Femur (tissue), 1 donor: ENCODE measurements around the gene PLXNA2.

Experiments used
- DNase-seq: peaks from one replicate; pipeline ENCODE4 v3.0.0-alpha.2; 2017

PLXNA2 gene

DNA sequence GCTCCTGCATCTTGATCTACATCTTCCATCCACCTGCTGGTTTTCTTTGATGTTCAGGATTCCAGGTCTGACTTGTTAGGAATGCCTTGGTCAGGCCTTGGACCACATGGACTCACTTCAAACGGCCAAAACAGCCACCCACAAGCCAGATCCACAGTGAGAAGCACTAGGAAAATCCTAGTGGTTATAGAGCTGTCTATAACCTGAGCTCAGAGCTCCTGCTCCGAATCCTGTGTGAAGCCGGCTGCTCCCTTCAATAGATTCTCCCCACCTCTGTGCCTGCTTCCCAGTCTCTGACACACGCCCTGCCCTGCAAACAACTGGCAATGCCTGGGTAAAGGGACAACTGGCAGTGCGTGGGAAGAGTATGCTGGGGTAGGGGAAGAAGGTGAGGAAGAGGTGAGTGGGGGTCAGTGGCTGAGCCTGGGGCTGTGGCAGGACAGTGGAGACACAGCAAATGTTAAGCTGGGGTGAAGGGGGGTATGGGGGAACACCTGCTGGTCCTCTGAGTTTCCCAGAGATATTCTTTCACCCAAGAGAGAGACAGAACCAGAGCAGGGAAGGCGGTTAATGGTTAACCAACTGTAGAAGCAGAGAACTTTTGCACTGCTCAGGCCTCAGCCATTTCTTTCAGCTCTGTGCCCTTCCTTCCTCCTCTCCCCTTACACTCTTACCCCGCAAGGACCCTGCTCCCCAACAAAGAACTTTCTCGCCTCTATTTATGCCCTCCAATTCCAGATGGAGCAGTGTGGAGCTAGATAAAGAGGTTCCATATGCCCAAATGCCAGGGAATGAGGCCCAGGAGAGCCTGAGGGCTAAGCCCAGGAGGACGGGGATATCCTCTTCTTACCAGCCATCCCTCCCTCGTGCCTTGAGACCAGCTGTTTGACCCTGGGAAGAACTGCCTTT lies 4.5 kb downstream of the PLXNA2 start:
- DNase-seq: peak; percentile 14

DNA sequence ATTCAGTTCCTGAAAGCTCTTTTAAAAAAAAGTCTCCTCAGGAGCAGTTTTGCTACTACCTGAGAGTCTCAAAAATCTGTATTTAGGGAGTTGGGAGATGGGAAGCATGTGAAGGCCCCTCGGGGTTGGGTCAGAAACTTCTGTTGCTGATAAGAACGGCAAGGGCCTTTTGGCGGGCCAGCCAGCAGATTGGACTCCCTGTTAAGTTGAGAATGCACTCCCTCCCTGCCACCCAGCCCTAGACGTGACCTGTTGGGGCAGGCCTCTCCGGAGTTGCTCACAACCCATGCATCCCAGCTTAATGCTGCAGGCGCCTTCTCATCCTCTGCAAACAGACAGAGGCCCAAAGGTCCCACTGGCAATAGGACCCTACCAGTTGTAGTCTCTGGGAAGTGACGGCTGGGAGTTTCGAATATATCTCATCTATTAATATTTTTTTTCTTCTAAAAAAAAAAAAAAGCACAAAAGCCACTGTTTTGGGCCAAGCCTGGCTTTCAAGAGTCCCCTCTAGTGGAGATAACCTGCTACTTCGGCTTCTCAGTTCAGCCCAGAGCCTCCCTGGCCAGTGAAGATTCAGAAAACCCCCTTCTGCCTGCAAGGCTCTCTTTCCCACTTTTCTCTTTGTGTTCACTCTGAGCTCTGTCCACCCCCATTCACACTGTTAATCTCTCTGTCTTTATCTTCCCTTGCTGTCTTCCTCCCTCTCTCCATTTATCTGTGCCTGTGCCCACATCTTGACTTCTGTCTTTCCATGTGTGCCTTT lies 5.3 kb downstream of the PLXNA2 start:
- DNase-seq: peak; percentile 62

DNA sequence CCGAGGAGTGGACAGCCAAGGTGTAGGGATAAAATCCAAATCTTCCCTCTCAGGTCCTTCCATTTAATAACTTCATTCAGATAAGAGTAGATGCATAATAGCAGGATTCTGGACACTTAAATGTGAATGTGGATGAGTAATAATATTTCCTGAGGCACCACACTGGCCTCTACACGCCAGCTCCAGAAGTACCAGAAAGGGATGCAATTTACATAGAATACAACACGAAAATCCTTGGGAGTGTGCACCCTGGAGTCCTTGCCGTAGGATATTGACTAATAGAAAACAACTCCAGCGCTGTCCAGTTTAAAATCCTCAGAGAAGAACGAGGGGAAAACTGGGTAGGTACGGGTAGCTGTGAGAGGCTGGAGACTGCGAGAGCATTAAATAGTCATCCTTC lies 6.9 kb downstream of the PLXNA2 start:
- DNase-seq: no peak

DNA sequence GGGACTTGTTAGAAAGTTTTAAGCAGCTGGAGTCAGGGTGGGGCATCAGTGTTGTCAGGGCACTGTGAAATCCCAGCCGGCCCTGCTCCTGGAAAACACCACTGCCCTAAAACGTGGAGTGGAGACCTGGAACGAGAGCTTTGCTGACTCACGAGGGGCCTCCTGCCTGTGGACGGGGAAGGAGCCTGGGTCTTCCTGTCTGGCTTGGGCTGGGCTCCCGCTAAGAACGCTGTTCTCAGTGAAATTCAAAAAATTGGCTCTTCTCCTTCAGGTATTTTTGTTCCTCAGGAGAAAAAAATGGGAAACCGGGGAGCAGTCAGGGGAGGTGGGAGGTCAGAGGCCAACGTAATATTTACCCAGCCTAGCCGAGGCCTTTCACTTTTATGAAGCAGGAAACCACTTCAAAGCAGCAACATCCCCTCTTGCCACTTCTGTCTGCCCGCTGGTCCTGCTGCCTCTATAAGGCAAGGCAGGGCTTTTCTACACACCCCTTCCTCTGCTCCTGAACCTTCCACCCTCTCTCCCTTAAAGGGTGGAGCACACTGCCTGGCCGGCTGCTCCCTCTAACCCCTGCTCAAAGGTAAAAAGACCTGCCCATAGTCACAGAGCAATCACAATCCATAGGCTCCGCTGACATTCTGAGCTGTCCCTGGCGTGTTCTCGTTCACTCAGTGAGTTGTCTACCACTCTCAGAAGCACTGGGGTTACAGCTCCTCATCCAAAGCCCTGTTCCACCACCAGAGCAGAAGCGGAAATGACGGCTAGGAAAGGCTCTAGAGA lies 8.0 kb downstream of the PLXNA2 start:
- peak; percentile 80 for DNase-seq

DNA sequence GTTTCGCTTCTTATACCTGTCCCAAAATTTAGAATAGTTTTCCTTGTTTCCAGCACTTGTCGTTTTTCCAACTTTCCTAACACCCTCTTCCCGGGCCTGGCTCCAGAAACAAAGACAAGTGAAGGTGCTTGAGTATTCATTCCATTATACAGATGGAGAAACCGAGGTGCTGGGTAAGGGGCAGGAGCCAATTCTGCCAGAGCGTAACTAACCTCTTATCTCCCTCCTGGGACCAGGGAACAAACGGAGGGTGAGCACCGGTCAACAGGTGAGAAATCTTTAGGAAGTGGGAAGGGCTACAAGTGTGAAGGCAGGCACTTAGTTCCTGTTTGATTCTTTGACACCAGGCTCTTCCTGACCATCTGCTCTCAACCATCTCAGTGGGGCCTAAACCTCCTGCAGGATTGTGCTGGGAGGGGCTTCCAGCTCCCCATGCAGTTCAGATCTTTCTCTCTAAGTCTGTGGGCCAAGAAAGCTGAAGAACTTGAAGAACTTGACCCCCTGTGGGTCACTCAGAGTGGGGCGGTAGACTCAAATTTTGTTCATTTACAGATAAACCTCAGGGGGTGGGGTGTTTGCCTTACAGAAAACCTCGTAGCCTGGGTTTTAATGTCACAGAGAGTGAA lies 8.7 kb downstream of the PLXNA2 start:
- DNase-seq: no peak

DNA sequence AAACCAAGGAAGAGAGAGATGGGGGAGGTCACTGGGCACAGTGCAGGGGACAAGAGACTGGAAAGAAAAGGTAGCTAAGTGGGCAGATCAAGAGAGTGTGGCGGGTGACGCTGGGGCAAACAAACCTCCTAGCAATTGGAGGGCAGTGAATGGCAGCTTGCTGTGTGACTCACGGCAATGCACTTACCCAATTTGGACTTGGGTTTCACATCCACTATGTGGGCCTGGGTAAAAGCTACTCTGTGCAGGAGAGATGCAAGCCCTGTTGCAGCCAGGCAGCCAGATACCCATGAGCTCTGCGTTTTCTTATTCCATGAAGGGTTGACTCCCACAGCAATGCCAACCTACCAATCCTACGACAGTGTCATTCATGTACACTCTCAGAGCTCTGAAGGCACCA lies 9.5 kb downstream of the PLXNA2 start:
- no peak for DNase-seq

DNA sequence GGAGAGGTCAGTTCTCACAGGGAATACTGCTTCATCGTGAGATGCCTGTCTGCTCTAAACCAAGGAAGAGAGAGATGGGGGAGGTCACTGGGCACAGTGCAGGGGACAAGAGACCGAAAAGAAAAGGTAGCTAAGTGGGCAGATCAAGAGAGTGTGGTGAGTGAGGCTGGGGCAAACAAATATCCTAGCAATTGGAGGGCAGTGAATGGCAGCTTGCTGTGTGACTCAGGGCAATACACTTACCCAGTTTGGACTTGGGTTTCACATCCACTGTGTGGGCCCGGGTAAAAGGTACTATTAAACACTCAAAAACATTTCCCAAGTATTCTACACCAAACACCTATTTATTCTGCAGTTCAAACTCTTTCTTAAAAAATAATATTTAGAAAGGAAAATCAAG lies 10.2 kb downstream of the PLXNA2 start:
- DNase-seq: no peak

DNA sequence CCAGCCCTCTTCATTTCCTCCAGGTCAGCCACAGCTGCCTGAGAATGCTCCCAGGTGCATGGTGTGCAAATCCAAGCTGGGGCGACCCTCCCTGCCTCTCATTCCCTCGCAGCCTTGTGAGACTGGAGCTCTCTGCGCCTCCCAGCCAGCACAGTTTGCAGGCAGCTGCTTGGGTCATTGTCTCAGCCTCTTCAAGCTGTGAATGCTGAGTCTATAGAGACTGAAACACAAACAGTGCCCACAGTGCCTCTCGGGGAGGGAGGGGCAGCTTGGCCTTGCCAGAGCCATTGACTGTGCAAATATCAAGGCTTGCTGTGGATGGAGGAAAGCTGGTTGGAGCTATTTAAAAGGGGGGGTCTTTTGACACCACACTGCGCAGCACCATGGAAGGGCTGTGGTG lies 10.6 kb downstream of the PLXNA2 start:
- peak; percentile 72 for DNase-seq

DNA sequence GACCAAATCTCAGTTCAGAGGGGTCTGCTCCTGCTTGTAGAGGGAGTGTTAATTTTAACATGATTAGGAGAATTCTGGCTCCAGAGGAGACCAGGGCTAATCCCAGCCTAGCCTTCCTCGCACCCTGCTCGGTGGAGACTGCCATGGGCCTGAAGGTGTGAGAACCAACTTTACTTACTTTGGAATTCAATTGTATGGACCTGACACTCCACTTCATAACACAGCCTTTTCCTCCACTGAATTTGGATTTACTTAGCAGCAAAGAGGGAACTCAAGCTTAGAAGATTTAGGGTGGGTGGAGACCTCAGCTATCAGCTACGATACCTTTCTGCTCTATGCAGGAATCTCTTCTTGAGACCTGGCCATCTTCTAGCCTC lies 11.5 kb downstream of the PLXNA2 start:
- DNase-seq: no peak

DNA sequence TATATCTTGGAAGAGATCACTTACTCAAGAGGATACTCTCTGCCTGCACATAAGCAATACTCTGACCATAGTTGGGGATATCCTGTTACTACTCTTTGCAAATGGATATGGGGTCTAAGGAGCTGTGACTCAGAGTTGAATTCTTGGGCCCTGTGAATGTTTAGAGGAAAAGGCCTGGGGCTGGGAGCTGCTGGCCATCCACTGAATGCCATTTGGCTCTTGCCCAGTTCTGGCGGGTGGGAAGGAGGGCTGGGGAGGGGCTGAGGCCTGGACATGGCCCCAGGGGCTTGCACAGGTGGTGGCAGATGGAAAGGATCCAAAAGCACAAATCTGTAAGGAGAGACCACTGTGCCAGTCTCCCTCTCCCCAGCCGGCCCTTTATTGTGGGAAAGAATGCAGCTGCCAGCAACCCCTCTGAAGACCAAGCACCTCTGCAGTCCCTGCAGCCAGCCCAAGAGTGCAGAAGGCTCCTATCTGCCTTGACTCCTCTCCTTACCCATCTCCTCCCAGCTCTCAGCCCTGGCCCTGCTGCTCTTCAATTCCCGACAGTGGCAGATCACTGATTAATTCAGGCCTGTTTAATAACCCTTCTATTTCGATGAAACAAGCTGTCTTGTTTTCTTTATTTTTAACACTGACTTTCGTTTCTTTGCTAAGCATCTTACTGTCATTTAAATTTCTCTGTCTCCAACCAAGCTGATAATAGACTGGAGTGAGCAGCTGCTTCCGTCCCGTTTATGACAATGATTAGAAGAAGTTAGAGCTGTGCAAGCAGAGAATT lies 12.1 kb downstream of the PLXNA2 start:
- DNase-seq: peak; percentile 62

DNA sequence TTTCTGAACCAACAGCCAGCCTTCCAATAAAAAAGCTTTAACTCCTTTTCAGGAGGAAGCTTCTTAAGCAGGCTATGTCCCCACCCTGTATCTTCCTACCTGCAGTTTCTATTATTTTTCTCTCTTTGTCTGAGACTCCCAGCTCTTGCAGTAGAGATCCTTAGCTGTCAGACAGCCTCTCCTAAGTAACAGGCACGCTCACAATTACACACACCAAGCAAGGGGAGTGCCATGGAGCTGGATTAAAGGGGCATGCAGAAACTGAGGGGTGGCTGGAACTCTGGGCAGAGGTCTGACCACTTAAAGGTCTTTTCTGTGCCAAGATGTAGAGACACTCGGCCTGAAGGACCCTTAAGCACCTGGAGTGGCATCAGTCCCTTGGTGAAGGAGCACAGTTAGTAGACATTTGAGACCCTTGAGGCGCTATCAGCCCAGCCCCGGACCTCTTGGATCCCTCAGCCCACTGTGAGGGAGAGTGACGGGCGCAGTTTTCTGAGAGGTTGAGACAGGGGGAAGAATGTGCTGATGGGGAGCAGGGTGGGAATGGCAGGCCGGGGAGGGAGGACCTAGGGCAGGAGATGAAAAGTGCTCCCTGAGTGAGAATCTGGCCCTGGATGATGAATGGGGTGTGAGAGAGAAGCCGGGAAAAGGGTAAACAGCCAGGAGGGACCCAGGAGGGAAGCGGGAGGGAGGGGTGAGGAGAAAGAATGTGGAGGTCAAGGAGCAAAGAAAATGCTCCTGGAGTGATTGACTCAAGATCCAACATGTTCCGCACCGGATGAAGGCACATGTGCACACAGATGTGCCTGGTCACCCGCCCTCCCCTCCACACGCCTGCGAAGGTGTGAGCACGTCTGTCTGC lies 13.3 kb downstream of the PLXNA2 start:
- DNase-seq: no peak

DNA sequence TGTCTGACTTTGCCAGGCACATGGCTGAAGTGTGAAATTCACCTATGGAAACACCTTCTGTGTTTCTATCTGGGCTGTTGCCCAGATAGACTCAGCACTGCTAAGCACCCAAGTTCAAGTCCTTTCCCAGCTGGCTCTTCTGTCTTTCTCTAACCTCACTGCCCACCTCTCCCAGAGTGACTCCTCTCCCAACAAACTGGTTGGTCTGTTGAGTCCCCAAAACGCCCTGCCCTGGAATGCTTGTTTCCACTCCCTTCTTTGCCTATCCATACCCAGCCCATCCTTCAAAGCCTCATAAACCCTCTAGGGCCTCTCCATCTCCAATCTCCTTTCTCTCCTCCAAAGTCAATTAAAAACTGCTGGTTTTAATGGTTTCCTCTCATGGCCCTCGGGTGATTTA lies 15.6 kb downstream of the PLXNA2 start:
- DNase-seq: no peak

DNA sequence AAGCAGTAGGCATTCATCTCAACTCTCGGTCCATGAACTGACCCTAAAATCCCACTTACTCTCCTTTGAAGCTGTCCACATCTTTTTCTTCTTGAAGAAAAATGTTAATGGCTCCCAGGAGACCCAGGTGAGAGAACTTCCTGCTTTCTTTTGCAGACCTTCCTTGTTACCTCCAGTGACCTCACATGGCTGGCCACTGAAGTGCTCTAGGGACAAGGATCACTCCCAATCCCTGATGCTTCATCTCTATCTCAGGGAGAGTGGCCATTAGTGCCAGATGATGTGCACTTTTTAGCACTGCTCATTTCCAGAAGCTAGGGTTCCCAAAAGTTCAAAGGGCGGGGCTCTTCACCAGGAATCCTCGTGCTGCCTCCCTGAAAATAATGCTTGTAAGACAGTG lies 16.2 kb downstream of the PLXNA2 start:
- DNase-seq: no peak

DNA sequence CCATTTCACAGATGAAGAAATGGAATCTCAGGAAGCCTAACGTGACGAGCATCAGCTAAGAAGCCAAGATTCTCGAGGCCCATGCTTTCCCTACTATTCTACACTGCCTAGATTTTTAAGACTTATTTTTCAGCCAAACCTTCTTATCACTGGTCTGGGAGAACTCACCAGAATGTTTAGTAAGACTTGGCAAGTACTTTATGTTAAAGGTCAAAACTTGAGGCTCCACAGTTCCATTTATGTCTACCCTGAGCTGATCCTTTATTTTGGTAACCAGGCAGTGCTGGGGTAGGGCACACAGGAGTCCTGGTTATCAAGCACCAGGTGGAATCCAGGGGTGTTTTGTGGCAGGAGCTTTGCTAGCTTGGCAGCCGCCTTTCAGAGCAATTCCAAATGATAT lies 16.8 kb downstream of the PLXNA2 start:
- DNase-seq: no peak

DNA sequence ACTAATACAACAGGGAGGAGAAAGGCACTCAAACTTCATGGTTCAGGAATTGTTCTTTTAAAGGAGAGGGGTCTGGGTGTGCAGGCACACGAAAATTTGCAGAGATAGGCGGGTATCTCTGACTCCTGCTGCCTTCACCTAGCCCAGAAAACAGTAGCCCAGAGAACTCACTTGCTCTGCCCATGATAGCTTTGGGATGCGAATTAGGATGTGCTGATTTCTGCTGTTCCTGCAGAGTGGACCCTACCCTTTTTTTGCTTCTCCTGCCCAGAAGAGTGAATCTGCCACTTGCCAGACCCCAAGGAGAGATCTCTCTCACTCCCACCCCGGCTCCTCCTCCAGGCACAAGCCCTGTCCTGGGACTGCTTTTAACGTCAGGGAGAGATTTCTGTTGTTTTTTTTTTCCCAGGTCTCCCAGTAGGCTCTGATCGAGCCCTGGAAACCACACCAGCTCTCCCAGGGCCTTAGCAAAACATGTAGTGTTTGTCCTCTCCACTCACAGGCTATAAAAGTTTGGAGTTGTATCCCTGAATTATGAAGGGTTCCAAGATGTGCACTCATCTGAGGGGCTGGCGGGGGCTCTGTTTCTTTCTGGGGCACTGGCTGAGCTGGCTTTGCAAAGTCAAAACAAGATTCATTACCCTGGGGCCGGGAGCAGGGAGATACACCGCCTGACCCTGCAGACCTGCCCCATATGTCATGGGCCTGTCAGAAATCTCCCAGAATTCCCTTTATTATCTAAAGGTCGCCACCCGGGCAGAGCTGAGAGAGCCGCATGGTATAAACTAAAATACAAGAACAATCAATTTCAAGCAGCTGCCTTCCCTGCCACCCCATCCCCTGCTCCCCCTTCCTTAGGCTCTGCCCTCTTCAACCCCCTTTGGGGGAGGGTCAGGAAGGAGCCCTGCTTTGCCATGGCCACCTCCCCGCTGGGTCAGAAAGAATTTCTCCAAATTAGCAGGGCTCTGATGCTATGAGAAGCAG lies 17.9 kb downstream of the PLXNA2 start:
- no peak for DNase-seq

DNA sequence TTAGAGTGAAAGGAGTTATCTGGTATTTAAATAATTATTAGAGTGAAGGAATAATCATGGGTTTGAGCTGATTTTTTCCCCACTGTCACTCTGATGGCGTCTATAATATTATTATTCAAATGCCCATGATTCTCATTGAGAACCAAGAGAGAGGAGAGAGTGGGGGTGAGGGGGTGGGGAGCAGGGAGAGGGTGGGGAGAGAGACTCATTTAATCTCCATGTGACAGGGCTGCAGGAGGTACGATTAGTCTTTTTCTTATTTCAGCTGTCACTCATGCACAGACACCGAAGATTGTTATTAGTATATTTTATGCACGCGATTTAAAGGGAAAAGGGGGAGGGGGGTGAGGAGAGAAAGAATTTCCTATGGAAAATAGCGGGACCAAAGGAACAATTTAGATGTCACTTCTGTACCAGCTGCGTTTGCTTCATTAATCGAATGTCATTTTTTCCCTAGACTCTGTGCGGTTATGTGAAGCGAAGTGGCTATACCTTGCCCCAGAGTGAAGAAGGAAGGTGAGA lies 19.9 kb downstream of the PLXNA2 start:
- no peak for DNase-seq

DNA sequence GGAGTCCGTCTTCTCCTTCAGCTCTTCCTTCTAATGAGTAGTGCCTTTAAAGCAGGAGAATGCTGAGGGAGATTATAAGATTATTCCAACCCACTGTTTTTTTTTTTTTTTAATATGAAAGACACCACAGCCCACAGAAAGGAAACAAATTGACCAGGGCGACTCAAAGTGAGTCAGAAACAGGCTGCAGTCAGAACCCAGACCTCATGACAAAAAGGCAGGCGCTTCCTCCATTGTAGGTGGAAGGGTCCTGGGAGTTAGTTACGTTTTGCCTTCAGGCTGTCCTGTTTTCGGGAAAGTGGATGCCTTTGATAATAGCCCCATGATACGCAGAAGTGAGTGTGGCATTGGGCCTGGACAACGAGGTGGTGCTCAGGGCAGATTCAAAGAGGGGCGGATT lies 21.0 kb downstream of the PLXNA2 start:
- DNase-seq: no peak

DNA sequence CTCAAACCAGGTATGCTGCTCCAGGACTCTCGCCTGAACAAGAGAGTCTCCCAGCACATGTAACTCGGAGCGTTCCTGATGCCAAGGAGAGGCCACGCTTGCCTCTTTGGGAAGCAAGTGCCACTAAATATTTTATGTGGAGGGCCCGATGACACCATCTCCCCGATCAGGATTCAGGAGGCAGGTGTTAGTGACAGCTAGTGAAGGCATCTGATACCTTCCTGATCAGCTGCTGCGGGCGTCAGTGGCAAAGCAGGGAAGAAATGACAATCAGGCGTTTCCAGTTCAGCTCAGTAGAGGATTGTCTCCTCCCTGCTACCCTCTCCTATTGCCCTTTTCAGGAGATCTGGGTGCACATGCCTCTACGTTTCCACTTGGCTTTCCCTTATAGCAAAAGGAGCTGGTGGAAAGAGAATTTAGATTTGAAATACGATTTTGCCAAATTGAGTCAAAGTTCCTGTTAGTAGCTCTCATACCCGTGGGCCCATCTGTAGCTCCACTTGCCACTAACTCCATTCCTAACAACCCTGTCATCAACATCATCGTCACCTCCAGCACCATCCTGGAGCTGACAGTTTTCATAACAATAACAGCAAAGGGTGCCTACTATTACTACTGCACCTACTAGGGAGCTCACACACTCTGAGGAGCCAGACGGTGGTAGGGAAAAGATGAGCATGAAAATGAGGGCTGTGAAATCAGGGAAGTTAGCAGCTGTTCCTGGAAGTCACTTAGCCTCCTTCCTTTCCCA lies 21.6 kb downstream of the PLXNA2 start:
- no peak for DNase-seq

DNA sequence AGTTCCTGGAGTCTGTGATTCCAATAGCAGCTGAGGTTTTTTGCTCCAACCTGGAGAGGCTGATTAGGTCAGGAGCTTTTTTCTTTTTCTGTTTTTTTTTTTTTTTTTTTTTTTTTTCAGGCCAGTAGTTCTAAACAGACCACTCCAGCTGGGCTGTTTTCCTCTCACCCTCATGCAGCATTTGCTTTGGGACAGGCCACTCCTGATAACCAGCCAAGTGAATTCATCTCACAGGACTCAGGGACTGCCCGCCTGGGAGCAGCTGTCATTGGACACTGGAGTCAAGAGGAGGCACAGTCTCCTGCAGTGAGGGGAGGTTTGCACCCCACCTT lies 22.9 kb downstream of the PLXNA2 start:
- DNase-seq: no peak
